Breast epithelium (tissue), 4 donors: ENCODE results near the gene HOXB7. TPM values are rescaled to one million over a fixed set of nuclear protein-coding genes. Genes with fewer than 3 reads are reported as not detected.

Source experiments
- DNase-seq, 2 donors: peaks; one replicate each; pipeline ENCODE4 v3.0.0-alpha.2; 2019; ENCODE audit warnings: low spot score in 2 of 2
- H3K27ac ChIP-seq, 2 donors: fragments of 200-600 bp; sonication (generic) in 1 of 2; one replicate each; pipeline ENCODE4 v1.5.1; 2016 to 2019; ENCODE audit warnings: mild to moderate bottlenecking in 1 of 2
- H3K27me3 ChIP-seq, 2 donors: fragments of 200-600 bp; sonication (generic) in 1 of 2; one replicate each; pipeline versions ENCODE4 v1.5.1 to v1.6.0; 2017 to 2019; ENCODE audit warnings: control low read depth in 1 of 2, mild to moderate bottlenecking in 1 of 2
- H3K36me3 ChIP-seq: fragments of 200-600 bp; one replicate; pipeline ENCODE4 v1.5.1; 2019
- H3K4me1 ChIP-seq, 2 donors: fragments of 200-600 bp; sonication (generic); one replicate each; pipeline ENCODE4 v1.5.1; 2016 to 2019; ENCODE audit warnings: control low read depth in 1 of 2
- H3K4me3 ChIP-seq, 3 donors: fragments of 200-600 bp; sonication (generic); 1 replicate in 2 of 3; 2 replicates in 1 of 3; pipeline ENCODE4 v1.5.1; 2016 to 2019; ENCODE audit warnings: mild to moderate bottlenecking in 3 of 3, moderate library complexity in 2 of 3
- H3K9me3 ChIP-seq, 2 donors: fragments of 200-600 bp; sonication (generic) in 1 of 2; one replicate each; pipeline ENCODE4 v1.5.1; 2016 to 2019; ENCODE audit warnings: control low read depth in 1 of 2
- POLR2A ChIP-seq: fragments of 450-650 bp; IDR thresholded peaks from one replicate; pipeline ENCODE4 v1.6.1; 2016; ENCODE audit warnings: antibody characterized with exemption, mild to moderate bottlenecking, moderate library complexity
- POLR2AphosphoS5 ChIP-seq, 3 donors: sonication (generic); formaldehyde crosslinking; IDR thresholded peaks; one replicate each; pipeline ENCODE4 v1.6.1; 2017; ENCODE audit warnings: antibody characterized with exemption in 3 of 3
- intact Hi-C: fragments of 100-400 bp; cut with DNase I; formaldehyde crosslinking; loops from one replicate; pipeline ENCODE4 v1.15.1; 2023; ENCODE audit warnings: low total_unique reads
- total RNA-seq, 3 donors: library from RNA; depleted of rRNA; stranded (reverse); fragments of >200 nt; gene quantifications; one replicate each; pipeline ENCODE4 v1.1.0, GENCODE V29; 2016
- TF ChIP-seq, protein P1 (sequence below), 3 donors: fragments of 450-650 bp; IDR thresholded peaks; one replicate each; pipeline ENCODE4 v1.5.1; 2016 to 2017; ENCODE audit warnings: antibody characterized with exemption in 3 of 3, mild to moderate bottlenecking in 3 of 3, moderate library complexity in 3 of 3

Gene HOXB7
- total RNA-seq, 3 donors from 2014 or later: 1.5 to 16.8 (median 4.3) TPM

DNA sequence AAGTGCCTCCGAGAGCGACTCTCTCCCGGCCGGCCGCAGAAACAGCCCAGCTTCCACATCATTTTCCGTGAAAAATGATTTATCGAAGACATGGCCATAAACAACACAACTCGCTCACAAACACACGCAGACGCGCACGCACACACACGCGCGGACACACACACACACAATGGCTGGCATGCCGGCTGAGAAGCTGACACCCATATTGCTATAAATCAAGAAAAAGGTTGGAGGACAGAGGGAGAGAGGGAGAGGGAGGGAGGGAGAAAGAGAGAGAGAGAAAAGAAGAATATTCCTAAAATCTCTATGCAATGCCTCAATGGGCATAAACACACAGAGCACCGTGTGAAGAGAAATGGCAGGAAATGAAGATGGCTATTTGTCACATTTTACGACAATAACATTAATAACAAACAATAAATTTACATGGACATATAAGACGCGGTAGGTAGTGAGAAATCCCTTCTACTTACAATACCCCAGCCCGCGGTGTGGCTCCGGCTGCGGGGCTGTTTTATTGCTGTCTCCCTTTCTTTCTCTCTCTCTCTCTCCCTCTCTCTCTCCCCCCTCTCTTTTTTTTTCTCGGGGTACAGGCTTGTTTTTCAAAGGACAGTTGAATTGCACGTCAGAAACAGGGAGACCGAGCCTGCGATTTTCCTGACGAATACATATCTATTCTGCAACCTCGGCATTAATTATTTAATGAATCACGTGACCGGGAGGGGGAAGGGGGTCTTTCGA lies 42.1 kb downstream of the HOXB7 start:
- Histone ChIP-seq H3K27ac (peak overlapping the region in 1 of 2 donors; percentile 49), H3K4me1 (peaks cover 0 to under 1% of the 10 kb centered on the region in 2 donors), H3K36me3 (no peaks in the 10 kb centered on the region), H3K27me3 (peaks cover 0 to 12% of the 10 kb centered on the region in 2 donors), H3K4me3 (peak overlapping the region; percentile 16 to 44 (median 37)), H3K9me3 (no peaks in the 10 kb centered on the region)
- TF ChIP-seq, protein P1, sequence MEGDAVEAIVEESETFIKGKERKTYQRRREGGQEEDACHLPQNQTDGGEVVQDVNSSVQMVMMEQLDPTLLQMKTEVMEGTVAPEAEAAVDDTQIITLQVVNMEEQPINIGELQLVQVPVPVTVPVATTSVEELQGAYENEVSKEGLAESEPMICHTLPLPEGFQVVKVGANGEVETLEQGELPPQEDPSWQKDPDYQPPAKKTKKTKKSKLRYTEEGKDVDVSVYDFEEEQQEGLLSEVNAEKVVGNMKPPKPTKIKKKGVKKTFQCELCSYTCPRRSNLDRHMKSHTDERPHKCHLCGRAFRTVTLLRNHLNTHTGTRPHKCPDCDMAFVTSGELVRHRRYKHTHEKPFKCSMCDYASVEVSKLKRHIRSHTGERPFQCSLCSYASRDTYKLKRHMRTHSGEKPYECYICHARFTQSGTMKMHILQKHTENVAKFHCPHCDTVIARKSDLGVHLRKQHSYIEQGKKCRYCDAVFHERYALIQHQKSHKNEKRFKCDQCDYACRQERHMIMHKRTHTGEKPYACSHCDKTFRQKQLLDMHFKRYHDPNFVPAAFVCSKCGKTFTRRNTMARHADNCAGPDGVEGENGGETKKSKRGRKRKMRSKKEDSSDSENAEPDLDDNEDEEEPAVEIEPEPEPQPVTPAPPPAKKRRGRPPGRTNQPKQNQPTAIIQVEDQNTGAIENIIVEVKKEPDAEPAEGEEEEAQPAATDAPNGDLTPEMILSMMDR (IDR thresholded peaks at IDR 0.05): no peak
- no peak for TF ChIP-seq POLR2A
- peak in 2 of 3 donors; percentile 12 to 16 for TF ChIP-seq POLR2AphosphoS5 (IDR thresholded peaks at IDR 0.05)
- no peak for DNase-seq
- intact Hi-C loops: no loop called here

DNA sequence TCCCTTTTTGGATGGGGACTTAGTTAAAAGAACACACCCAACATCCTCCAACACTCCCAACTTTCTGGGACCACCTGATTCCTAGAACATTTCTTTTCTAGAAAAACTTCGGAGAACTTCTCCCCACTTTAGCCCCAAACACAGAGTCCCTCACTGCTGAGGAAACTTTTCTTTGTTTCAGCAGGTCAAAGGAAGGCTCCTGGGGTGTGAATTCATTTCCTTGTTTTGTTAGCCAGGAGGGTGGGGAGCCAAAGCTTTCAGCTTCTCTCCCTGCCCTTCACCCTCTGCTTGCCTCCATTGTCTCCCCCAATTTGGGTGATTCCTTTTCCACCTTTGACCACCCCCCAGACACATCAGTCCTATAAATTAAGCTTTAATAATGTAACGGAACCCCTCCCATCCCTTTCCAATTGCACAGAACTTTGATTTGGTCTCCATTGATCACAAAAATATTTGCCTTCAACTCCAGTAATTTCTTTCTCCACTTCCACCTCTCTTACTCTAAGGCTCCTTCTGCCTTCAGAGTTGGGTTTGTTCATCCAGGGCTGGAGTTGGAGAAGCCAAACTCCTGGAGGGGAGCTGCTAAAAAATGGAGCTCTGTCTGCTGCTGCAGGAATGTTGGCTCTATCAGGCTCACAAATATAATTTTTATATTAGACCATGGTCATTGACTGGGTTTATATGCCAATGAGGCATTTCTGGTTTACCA lies 43.0 kb downstream of the HOXB7 start:
- Histone ChIP-seq H3K9me3 (no peaks in the 10 kb centered on the region), H3K27ac (peak overlapping the region; percentile 15 to 92), H3K27me3 (peaks cover 0 to 18% of the 10 kb centered on the region in 2 donors), H3K36me3 (no peaks in the 10 kb centered on the region), H3K4me1 (peaks cover 0 to 3% of the 10 kb centered on the region in 2 donors), H3K4me3 (peak overlapping the region in 2 of 3 donors; percentile 37 to 44)
- no peak for TF ChIP-seq POLR2AphosphoS5 (IDR thresholded peaks at IDR 0.05)
- no peak for DNase-seq
- intact Hi-C loops: no loop called here

DNA sequence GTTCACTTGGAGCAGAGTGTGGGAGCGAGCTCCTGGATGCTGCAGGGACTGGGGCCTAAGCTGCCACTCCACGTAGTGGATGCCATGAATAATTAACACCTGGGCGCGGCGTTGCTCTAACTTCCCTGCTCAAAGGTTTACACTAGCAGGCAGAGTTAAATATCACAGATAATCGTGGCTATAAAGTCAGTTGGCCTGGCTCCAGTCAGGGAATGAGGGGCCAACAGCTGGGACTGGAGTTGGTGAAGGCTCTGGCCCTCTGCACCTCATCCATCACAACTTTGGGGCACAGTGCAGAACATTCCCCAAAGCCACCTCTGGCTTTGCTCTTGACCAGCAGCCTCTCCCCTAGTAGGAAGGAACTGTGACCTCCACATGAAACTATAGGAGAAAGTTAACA lies 43.6 kb downstream of the HOXB7 start:
- no peak overlapping the region for H3K4me3 ChIP-seq
- H3K36me3 ChIP-seq: no peaks in the 10 kb centered on the region
- intact Hi-C loops: no loop called here
- H3K4me1 ChIP-seq: peaks cover 0 to 3% of the 10 kb centered on the region in 2 donors
- no peak for DNase-seq
- H3K27me3 ChIP-seq: peaks cover 0 to 18% of the 10 kb centered on the region in 2 donors
- H3K27ac ChIP-seq: peak overlapping the region in 1 of 2 donors; percentile 92
- H3K9me3 ChIP-seq: no peaks in the 10 kb centered on the region
- TF ChIP-seq, protein P1 (IDR thresholded peaks at IDR 0.05): no peak
- TF ChIP-seq POLR2A (no peak), POLR2AphosphoS5 (IDR thresholded peaks at IDR 0.05) (no peak)

DNA sequence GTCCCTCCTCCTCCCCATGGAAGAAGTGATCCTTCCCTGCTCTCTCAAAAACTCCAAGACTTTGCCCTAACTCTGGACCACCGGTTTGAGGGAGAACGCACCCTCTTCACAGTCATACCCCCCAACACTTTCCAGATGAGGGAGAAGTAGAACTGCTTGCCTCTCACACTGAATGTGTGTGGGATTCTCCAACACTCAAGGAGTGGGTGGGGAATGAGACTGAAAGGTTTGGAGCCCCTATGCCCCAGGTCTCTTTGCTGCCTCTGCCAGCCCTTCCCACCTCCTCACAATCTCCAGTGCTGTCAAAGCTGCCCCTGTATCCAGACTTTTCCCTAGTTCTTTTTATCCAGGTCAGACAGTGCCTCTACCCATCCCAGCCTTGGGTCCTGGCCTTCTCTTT lies 44.1 kb downstream of the HOXB7 start:
- intact Hi-C loops: no loop called here
- Histone ChIP-seq H3K27ac (peak overlapping the region in 1 of 2 donors; percentile 92), H3K4me1 (peaks cover 0 to 3% of the 10 kb centered on the region in 2 donors), H3K27me3 (peaks cover 0 to 18% of the 10 kb centered on the region in 2 donors), H3K9me3 (no peaks in the 10 kb centered on the region), H3K36me3 (no peaks in the 10 kb centered on the region), H3K4me3 (no peak overlapping the region)
- TF ChIP-seq POLR2A (no peak), POLR2AphosphoS5 (IDR thresholded peaks at IDR 0.05) (no peak)
- TF ChIP-seq, protein P1 (IDR thresholded peaks at IDR 0.05): no peak
- DNase-seq: no peak

GRCh38 chr17:48565925-48566710 lies 44.7 kb downstream of the HOXB7 start:
- H3K4me3 ChIP-seq: no peak overlapping the region
- H3K27me3 ChIP-seq: peaks cover 0 to 18% of the 10 kb centered on the region in 2 donors
- intact Hi-C loops: no loop called here
- peak overlapping the region; percentile 58 to 92 for H3K27ac ChIP-seq
- no peak for TF ChIP-seq POLR2A
- TF ChIP-seq, protein P1 (IDR thresholded peaks at IDR 0.05): no peak
- TF ChIP-seq POLR2AphosphoS5 (IDR thresholded peaks at IDR 0.05): no peak
- H3K36me3 ChIP-seq: no peaks in the 10 kb centered on the region
- H3K9me3 ChIP-seq: no peaks in the 10 kb centered on the region
- peaks cover 0 to 3% of the 10 kb centered on the region in 2 donors for H3K4me1 ChIP-seq
- DNase-seq: no peak
